Inflammatory macrophage treated with lipopolysaccharide for 1 hour (primary cell): ENCODE results near the gene NRXN3.

ENCODE experiments used
- DNase-seq, 2 donors: peaks; one replicate each; pipeline ENCODE4 v3.0.0-alpha.2; 2020 to 2022

NRXN3 gene

DNA sequence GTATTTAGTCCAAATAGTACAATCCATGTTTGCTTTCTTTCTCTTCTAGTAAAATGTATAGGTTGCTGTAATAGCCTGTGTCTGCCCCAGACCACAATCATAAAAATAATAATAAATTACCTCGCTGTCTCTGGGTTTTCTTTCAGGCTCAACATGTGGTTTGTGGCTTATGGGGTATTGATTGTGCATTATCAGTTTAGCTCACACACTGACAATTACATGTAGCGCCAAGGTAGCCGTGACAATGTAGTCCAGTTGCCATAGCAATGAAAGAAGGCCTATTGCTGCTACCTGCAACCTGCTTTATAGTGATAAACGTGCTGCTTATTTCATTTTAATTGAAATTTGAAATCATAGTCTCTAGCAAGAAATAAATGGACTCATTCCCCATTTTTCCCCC is 1009.8 kb downstream of the NRXN3 start:
- DNase-seq, result no peak

DNA sequence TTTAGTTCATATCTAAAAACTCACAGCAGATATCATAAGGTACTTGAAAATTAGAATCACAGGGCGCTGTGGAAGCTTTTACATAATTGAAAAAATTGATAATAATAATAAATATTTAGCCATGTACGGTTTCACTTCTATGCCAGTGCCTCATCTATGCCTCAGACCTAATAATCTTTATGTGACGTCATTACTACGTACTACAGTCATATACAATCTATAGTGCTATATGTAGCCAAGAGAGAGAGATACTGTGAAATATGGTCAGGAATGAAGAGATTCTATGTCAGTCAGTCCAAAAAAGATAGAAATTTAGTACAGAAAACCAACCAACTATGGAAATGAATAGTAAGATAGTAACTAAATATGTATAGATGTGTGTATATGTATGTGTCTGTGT is 1010.5 kb downstream of the NRXN3 start:
- no peak for DNase-seq

DNA sequence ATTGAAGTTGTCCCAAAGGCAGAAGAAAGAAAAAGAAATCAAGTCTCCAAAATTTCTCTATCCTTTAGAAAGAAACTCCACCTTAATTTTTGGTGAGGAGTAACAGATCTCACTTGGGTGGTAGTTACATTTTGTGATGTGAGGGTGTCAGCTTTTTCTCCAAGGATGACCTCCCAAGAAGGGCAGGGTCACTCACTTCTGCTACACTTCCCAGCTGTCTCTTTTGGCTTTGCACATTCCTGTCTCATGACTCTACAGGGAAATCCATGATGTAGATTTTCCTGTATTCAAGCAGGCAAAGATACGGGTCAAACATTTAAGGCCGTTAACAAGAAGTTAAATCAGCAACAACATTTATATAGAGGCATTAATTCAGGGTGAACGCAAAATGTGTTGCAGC is 1016.4 kb downstream of the NRXN3 start:
- DNase-seq, result no peak

DNA sequence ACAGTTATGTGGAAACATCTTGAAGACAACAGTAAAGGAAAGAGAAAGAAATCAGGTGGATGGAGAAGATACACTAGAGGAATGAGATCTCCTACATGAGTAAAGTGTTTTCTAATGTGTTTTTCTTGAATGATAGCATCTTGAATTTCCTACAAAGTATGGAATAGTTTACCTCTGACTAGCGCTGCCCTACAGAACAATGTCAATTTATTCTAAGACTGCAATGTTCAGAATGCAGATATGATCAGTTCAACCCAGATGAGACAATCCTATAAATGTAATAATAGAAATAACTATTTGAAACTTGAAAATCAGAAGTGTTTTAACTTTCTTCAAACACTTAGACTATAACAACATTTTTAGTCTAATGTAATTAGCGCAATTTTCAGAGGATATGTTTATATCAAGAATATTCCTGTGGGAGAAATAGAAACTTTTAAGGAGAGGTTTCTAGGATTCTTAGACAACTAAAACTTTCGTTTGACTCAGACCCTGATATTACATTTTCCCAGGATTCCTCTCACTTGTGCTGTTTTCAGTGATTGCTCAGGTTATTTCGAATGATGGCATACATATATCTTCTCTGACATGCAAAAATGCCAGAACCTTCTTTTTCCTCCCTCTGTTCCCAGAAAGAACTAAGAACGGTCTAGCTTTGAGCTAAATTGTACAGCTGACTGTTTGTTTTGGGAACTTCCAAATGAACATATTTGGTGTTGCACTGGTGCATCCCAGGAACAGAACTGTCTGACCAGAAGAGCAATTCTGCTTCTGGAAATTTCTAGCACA is 1023.7 kb downstream of the NRXN3 start:
- no peak for DNase-seq

DNA sequence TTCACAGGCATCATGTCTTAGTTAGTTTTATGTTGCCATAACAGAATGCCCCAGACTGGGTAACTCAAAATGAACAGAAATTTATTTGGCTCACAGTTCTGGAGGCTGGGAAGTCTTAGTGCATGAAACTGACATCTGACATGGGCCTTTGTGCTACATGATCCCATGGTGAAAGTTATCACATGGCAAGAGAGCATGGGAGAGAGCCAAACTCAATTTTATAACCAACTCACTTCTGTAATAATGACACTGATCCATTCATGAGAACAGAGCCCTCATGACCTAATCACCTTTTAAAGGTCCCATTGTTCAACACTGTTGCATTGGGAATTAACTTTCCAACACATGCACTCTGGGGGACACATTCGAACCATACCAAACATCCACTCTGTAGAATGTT is 1026.0 kb downstream of the NRXN3 start:
- no peak for DNase-seq

DNA sequence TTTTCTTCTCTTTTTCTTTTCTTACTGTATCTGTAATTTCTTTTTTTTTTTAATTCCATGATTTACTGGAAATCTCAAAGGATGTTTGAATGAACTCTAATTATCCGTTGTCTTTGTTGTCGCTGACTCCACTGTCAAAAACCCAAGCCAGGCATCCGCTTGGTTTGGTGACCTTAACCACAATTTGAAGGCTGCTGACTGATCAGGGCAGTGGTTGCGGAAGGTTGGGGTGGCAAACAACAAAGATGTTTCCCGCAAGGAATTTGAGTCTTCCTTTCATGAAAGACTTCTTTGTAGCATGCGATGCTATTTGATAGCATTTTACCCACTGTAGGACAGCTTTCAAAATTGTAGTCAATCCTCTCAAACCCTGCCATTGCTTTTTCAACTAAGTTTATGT is 1027.3 kb downstream of the NRXN3 start:
- DNase-seq, result no peak

DNA sequence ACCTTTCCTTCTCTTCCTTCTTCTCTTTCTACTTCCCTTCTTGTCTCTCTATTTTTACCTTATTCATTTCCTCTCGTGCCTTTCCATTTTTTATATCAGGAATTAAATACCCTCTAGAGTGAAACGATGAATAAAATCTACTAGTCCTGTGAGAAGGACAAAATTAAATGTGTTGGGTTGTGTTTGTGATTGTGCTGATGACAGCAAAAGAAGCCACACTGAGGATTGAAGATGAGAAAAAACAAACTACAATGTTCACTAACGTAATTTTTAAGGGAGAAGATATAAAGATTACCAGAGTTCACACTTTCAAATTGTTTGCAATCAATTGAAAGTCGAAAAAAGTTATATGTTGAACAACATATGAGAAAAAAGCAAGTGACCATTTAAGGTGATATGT is 1029.0 kb downstream of the NRXN3 start:
- no peak for DNase-seq

DNA sequence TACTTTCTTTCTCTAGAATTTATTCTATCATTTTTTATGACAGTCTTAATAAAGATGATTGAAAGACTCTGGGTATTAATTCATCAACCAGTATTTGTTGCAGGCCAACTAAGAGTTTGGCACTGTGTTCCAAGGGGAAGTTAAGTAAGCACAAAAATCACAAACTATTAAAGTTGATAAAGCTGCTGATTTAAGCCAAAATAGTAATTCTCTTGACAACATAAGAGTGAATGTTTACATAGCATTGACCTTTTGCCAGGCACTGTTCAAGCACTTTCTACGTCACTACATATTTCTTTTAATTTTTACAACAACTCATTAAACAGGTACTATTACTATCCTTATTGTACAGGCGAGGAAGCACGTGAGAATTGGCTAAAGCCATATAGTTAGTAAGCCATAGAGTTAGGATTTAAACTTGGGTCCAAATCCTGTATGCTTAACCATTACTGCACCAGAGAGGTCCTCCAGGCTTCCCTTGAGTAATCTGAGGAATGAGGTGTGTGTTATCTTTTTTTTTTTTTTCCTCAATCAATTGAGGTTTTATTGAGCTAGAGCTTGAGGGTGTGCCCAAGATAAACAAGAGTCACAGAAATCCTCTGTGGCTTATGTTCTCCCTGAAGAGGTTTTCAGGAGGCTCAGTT is 1031.5 kb downstream of the NRXN3 start:
- DNase-seq, result no peak

DNA sequence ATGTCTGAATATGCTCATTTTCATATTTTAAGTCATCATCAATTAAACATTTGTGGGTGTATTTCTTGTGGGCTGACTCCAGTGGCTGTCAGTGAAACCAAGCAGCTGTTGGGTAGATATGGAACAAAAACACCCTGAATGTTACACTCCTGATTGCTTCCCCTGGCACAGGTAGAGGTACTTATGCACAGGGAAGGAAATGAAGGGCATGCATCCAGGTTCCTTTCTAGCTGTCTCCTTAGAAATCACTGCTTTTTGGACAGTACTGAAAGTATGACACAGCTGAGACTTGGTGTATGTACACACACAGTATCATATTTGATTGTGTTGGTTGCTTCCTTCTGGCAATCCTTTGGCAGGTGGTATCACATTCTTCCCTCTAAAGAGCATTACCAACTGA is 1034.4 kb downstream of the NRXN3 start:
- DNase-seq, result no peak

DNA sequence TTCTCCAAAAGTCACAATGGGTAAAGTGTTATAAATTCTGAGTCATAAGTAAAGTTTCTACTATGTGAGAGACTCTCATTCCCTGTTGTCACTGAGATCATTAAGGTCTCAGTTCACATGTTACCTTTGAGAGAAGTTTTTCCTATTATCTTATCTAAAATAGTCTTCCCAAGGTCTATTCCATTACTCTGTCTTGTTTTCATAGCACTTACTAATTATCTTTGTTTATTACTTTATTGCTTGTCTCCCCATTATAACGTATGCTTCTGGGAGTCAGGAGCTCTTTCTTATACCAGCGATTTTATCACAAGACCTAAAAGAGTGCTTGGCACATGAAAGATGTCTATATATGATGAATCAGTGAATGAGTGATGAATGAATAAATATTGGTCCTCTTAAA is 1039.2 kb downstream of the NRXN3 start:
- no peak for DNase-seq

DNA sequence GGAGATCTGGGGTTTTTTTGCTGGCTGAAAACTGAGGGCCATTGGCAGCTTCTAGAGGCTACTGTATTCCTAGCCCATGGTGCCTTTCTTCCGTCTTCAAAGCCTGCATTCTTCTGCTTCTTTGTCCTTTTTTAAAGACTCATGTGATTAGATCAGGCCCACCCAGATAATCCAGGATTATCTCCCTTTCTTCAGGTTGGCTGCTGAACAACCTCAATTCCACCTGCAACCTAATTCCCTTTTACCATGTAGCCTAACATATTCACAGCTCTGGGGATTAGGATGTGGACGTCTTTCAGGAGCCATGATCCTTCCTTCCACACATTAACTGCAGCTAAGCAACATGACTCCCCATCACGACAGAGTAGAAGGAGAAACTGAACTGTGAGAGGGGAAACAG is 1055.6 kb downstream of the NRXN3 start:
- no peak for DNase-seq

DNA sequence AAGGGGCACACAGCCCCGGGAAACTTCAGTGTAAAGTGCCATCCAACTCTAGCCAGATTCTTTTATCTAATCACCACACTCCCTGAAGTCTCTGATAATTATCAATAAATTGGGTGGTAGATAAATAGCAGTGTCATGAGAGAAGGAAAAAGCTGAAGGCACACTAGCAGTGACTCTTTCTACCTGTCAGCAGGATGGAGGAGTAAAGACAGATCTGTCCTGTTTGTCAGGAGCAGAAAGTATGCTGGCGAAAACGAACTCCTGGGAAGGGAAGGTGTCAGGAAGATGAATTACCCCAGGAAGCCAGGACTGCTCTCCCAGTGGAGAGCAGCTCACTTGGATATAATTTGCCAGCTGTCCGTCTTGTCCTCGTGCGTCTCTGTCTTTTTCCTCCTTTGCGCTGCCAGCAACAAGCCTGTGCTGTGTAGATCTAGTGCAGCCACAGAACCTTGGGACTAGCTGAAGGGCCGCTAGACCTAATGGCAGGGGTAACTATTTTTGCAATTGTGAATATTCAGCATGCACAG is 1059.3 kb downstream of the NRXN3 start:
- no peak for DNase-seq

DNA sequence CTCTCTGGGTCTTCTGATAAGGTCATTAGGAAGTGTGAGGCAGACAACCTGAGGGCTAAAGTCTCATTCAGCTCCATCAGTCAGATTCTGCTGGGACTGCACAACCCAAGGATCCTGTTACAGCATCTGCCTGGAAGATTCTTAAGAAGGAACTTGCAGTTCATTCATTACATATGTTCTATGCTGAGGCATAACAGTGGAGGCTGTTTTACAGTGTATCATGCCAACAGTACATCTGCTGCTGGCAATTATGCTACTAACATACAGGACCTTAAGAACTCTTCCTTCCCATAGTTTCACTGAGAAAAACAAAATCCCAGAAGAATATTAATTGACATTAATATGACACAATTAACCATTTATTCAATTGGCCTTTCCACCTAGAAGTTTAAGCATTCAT is 1072.5 kb downstream of the NRXN3 start:
- DNase-seq, result no peak

DNA sequence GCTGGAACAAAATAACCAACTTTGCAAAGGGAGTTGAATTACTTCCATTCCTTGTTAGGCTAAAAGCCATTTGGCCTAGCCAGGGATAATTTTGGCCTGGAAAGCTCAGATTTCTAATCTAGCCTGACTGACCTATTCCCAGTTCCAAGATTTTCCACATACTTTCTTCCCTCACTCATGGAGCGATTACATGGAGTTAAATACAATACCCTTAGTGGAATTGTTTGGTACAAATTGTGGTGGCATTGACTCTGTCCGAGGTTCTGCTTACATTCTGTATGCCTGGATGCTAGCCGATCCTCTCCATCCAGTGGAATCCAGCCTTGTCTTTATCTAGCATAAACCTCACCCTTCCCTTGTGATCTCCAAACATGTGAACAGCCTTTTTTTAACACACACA is 1076.0 kb downstream of the NRXN3 start:
- no peak for DNase-seq

DNA sequence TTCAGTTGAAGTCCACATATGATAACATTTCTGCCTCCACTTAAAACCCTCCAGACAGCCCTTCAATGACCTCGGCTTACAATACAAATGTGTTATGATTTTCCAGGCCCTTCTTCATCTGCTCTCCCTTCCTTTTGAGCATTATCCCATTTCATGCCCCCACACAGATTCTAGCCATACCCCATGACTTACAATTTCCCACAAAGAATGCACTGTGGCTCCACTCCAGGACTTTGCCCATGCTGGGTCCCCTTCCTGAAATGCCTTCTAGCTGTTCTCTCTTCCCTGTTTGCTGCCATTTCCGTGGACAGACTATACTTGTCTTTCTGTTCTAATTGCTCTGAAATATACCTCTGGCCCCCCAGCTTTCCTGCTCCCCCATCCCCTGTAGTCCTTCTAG is 1078.0 kb downstream of the NRXN3 start:
- no peak for DNase-seq

DNA sequence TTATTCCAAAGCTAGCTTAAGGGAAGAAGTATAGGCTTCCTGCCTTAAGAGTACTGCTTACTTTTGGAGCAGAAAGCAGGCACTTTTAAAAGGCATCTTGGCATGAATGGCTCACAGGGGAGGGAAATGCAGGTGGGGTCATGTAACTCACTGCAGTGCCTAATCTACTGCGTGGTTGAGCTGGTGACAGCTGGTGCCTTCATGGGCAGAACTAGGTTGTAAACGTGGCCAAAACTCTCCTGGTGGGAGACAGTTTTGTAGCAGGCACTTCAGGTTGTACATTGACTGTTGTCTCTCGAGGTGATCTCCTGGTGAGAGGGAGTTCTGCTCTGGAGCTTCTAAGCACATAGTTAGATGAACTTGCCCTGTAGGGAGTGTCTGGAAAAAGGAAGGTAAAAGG is 1078.6 kb downstream of the NRXN3 start:
- no peak for DNase-seq

DNA sequence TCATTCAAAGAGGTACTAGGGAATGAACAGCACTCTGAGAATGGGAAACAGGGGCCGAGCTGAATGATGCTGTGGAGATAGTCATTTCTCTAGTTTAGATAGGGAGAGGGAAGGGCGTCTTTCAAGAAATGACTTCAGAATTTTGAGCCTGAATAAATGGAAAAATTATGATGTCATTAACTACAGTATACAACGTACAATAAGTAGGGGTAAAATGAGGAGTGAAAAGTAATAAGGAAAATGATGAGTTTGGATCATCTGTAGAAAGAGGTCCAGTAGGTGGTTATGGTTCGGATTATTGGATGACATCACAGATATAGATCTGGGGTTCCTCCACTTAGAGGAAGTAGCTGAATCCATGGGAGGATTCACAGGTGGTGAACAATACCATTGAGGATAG is 1081.1 kb downstream of the NRXN3 start:
- DNase-seq, result no peak

DNA sequence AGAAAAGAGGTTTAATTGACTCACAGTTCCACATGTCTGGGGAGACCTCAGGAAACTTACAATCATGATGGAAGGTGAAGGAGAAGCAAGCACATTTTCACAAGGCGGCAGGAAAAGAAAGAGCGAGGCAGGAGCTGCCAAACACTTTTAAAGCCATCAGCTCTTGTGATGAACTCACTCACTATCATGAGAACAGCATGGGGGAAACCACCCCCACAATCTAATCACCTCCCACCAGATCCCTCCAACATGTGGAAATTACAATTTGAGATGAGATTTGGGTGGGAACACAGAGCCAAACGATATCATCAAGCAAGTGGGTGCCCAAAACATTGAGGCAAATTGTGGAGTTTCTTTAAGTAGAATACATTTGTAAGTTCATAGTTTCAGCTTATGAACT is 1083.4 kb downstream of the NRXN3 start:
- DNase-seq, result no peak

DNA sequence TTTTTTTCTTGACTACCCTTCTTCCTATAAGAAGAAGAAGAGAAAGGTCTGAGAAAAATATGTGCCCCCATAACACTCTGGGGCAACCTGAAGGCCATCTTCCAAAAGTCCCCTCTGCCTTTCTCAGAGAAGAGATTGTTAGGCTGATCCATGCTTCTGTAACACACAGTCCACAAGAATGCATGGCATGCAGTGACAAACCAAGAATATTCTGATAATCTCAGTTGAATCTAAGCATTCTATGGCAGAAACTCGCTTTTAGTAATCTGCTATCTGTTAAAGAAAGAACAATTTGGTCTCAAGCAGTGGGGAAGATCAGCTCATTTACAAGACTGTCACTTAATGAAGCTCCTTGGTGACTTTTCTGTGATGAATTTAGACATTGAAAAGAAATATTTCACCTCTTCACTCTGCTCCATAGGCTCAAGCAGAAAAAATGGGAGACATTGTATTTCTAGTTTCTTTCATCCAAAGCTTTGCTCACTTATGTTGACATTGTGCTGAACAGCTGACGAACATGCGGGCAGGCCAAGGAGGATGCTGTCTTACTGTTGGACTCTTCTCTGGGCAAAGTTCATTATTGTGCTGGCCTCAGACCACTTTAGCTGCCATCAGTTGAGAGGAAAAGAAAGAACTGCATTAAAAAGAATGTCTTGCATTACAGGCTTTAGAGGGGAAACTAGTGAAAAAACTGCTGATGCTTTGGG is 1084.0 kb downstream of the NRXN3 start:
- no peak for DNase-seq

DNA sequence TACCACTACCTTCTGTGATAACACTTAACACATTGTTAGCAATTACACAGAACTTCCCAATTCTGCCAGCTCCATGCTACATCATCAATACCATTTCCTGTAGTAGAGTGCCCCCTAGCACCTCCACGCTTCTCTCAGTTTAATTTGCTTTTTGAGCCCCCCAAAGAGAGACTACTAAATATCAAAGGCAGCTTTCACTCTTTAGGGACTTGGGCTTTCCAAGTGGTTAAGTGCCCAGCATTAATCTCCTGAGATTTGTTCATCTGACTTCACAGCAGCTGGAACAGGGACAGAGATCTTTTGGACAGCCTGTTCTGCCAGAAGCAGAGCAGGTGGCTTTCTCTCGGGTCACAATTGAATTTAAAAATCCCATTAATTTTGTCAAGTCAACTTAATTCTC is 1086.2 kb downstream of the NRXN3 start:
- no peak for DNase-seq

DNA sequence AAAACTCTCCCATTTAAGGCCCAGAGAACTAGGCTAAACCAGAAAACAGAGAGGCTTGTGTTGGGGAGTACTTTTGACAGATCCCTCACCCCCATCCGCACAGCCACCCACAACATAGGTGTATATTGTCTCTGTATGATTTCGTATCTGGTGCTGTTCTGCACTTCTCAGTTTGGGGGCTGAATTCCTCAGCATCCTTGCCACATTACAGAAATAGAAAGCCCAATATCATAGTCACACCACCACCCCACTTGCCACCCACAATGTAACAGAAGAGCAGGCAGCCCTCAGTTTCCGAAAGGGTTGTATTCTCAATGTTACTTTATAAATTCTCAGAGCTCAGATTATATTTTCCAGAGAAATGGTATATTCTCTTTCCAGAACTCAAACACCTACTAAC is 1090.2 kb downstream of the NRXN3 start:
- no peak for DNase-seq

DNA sequence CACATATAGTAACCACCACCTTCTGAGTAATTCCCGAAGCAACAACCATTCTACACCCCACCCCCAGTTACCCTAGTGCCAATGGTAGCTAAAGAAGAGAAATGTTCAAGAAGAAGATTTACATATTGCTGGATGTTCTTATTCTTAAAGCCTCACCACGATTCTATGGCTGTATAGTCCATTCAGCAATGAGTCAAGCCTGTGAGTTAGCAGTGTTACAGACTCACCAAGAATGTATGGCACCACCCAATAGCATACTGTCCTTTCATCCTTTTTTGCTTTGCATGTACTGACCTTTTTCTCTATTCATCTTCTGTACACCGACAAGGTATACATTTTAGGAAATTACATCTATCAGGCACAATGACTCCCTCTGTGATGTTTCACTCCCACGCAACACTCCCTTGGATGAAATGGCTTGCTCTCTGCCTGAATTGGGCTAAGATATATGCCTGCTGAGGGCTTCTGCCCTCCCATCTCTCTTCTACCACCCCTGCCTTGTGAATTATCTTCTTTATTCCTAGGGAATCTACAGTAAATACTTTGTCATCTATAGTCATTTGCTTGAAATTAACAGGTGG is 1095.3 kb downstream of the NRXN3 start:
- DNase-seq, result no peak

DNA sequence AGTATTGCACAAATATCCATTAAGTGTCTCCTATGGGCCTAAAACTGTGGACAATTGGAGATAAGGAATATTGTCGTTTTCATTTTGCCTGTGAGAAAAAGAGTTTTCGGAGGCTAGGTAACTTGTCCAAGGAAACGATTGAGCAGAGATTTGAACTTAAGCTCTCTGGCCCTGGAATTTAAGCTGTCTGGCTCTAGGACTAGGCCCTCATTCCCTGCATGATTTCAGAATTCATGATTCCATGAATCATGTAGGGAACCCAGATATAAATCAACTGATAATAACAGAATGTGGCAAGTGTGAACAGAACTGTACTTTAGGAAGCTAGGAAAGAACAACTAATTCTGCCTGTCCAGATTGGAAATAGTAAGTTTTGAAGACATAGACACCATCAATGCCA is 1100.2 kb downstream of the NRXN3 start:
- no peak for DNase-seq

DNA sequence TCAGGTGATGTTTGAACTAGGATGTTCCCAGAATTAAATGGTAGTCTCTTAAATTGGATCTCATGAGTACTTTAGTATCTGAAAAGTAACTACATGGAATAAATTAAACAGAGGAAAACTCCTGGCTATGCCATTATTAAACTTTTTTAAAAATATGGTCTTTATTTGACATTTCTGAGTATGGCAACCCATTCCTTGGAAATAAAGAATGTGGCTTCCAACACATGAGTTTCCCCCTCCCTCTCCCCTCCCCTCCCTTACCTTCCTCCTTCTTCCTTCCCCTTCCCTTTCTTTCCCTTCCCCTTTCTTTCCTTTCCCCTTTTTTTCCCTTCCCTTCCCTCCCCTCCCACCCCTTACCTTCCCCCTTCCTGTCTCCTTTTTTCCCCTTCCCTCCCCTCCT is 1100.9 kb downstream of the NRXN3 start:
- no peak for DNase-seq
